PFSK-1 (cell line): ENCODE results near the gene TMEM95.

Experiments used
- POLR2AphosphoS5 ChIP-seq: IDR thresholded peaks from 2 replicates; pipeline ENCODE4 v1.6.1; 2012; ENCODE audit warnings: low read depth, mild to moderate bottlenecking, control low read depth, low read length, moderate library complexity
- SIN3A ChIP-seq: IDR thresholded peaks from 2 replicates; pipeline ENCODE4 v1.6.1; 2012; ENCODE audit warnings: mild to moderate bottlenecking, low read length, moderate library complexity, borderline replicate concordance; ENCODE audit not compliant: insufficient read depth
- TAF1 ChIP-seq: IDR thresholded peaks from 2 replicates; pipeline ENCODE4 v1.6.1; 2012; ENCODE audit warnings: low read length, control low read depth, borderline replicate concordance; ENCODE audit not compliant: insufficient read depth

DNA sequence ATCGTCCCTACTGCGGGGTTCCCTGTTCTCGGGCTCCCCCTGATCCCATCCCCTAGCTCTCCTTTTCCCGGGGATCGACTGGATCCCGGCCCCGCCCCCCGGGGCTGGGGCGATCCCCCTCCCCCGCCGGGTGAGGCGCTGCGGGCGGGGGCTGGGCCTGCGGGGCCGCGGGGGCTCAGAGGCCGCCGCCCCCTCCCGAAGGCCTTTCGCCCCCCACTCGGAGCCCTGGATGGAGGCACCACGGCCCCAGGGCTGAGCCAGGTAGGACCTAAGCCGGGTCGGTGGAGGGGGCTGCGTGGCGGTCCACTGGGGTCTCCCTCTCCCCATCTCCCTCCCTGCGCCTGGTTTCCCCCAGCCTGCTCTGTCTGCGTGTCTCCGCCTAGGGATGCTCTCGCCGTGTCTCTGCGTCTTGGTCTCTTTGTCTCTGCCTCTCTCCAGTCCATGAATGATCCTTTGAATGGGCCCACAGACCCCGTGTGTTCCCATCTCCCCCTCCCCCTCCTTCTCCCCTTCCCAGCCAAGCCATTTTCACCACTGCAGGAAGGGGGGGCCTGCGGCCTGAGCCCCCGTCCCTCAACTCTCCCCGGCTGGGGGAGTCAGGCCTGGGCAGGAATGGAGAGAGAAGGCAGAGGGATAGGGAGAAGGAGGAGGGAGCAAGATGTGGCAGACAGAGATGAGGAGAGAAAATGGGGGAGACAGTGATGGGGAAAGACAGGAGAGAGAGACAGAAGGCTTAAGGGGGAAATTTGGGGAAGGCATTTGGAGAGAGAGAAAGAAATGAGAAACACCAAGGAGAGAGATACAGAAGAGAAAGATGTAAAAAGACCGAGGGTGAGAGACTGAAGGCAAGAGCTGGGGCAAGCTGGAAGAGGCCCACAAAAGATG is 50.6 kb downstream of the TMEM95 start:
- TF ChIP-seq SIN3A: no peak
- TF ChIP-seq POLR2AphosphoS5: no peak
- no peak for TF ChIP-seq TAF1
